AML-193 (cell line): ENCODE measurements around the gene ABCA12.

ENCODE experiments used
- DNase-seq, 2 experiments: peaks; one replicate each; lab custom pipeline; 2025; lab: John Stamatoyannopoulos, UW

Gene ABCA12

DNA sequence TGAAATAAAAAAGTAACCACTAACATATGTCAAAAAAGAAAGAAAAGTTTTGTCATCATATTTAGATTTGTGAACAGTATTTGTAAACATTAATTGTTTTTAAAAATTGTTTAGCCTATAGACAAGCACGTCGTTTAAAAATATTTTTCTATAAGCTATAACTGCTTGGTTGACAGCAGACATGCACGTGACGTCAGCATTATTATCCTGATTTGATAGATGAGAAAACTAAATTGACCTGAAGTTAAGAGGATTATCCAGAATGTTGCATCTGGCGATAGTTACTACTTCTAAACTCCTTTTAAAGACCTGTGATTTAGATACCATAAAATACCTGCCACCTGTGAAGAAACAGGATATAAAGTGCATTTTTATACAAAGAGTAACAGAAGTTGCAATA lies 172.0 kb downstream of the ABCA12 start:
- no peak for DNase-seq

DNA sequence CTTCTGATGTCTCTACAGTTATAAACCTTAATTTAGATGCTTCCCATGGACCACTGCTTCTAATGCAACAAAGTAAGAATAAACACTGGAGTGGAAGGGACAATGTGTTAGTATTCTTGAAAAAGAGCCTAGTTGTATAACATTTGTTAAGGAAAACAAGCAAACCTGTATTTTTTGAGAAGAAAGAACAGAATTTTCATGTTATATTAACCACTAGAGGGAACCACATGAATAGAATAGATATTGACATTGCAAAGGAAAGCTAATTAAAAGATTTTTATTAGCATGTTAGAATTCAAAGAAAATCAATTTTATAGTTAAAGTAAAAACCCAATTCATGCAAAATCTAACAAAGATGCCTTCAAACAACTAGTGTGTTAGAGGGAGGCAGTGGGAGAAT lies 177.7 kb downstream of the ABCA12 start:
- DNase-seq: no peak

DNA sequence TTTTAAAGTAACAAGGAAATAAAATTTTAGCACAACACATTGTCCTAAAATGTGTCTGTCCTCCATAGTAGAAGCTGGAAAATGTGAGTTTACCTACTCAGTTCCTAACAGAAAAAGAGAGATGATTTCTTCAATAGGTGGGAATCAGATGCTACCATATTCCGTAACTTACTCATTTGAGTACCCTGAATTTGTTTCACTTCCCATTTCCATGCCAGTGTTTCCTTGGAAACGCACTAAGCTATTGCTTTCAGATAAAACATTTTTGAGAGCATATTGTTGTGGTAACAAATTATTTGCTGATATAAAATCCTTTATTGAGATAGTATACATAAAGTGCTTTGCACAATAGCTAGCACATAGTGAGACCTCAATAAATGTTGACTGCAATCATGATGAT lies 191.5 kb downstream of the ABCA12 start:
- DNase-seq: no peak

DNA sequence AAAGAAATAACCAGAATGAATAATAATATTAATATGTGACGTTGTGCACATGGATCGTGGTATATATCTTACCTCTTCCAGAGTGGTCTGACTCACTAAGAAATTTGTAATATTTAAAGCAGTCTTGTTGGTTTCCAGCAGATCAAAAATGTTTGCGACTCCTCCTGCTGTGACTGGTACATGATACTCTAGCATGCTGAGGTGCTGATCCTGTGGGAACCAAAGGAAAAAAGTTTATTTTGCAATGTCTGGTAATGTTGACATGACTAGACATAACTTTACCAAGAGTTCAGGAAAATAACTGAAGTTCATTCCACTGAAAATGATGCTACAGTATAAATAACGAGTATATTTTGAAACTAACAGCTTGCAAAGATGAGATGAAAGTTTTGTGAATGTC lies 204.4 kb downstream of the ABCA12 start:
- DNase-seq: no peak

DNA sequence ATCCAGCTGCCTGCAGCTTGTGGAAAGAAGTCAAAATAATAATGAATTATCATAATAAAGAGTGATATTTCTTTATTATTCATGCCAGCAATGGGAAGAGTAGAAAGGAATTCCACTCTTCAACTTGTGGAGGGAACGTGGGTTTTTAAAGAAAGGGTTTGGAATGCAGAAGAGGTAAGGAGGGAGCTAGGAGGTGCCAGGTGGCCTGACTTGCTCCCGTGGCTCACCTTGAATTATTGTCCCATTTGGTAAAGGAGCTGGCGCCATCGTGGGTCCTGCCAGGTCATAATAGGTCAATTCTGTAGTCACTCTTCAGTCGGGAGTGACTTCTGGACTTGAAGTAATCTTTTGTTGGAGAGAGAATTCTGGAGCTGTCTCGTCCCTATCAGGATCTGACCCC lies 233.8 kb downstream of the ABCA12 start:
- DNase-seq: no peak

DNA sequence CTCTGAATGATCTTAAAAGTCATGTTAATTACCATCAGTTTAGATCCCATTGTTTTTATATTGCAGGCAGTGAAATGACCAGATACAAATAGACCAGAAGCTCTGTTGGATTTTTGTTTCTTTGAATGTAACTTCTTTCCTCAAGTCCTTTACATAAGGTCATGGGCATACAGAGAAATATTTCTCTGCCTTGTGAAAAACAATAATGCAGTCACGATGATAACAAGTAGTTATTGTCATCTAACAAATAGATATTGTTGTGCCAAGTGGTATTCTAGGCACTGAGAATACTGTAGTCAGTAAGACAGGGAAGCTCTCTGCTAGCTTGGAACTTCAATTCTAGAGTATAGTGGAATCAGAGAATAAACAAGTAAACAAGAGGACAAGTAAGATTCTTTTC lies 234.2 kb downstream of the ABCA12 start:
- no peak for DNase-seq

DNA sequence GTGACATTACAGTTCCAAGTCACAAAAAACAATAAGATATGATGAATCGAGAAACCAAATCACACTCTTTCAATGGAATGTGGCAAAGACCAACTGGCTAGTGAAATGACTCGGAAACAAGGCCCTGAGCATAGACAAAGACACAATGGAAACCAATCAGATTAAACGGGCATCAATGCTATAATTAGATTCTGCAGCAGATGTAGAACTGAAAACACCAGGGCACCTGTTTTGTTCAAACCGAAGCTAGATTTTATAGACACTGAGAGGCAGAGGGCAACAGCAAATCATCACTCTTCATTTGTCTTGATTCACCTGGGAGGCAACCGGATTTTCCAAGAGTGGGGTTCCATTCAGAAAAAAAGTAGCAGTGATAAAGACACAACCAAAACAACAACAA lies 236.1 kb downstream of the ABCA12 start:
- no peak for DNase-seq

DNA sequence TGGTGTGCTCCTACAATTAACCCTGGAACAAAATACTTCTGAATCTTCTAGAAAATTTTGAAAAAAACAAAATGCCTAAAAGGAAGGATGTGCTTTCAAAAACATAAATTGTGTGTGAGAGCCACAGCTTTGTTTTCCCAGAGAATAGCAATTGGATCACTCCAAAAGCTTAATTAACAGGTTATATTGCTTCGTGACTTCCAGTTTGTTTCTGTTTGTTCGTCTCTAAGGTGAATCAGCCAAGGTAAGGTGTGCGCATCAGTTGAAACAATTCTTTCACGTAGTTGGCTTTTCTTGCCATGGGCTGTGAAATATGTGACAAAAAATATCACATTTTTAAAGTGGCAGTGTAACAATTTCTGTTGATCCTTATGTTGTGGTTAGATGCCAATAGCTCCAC lies 238.7 kb downstream of the ABCA12 start:
- no peak for DNase-seq

DNA sequence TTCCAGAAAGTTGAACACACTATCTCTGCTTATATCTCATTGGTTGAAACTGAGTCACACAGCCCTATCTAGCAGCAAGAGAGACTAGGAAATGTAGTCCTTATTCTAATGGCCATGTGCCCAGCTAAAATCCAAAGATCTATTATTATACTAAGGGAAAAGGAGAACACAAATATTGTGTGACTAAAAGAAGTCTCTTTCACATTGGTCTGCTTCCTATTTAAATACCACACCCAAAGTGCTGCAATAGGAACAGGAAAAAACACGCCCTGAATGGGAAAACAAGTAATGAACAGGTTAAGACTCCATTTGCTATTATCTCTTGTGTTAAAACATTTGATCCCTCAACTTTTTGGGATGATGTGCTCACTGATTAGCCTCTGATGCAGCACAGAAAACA lies 242.2 kb downstream of the ABCA12 start:
- DNase-seq: no peak

DNA sequence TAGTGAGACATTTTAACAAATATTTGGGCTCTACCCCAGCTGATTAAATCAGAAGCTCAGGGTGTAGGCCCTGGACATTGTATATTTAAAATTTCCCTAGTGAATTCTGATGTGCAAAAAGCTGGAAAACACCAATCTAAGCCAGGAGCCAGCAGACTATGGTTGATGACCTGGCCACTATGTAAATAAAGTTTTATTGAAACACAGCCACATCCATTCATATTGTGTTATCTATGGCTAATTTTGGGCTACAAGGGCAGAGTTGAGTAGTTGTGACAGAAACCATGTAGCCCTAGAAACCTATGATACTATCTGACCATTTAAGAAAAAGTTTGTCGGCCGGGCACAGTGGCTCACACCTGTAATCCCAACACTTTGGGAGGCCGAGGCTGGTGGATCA lies 243.0 kb downstream of the ABCA12 start:
- no peak for DNase-seq

DNA sequence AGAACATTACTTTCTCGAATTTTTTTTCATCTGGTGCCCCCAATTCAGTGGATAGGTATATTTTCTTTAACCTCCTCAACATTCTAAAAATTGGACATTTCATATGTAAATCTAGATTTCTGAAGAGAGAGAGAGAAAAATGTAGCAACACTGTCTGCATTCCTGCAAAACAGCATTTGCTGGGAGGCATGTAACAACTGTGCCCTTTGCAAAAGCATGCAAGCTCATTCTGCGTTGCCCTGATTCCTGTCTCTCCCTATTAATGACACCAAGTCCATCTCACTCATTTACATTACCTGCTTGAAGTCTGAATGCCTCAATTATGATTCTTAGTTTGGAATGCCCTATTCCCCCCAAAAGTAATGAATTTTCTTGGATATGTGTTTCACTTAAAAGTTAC lies 249.1 kb downstream of the ABCA12 start:
- DNase-seq: no peak

DNA sequence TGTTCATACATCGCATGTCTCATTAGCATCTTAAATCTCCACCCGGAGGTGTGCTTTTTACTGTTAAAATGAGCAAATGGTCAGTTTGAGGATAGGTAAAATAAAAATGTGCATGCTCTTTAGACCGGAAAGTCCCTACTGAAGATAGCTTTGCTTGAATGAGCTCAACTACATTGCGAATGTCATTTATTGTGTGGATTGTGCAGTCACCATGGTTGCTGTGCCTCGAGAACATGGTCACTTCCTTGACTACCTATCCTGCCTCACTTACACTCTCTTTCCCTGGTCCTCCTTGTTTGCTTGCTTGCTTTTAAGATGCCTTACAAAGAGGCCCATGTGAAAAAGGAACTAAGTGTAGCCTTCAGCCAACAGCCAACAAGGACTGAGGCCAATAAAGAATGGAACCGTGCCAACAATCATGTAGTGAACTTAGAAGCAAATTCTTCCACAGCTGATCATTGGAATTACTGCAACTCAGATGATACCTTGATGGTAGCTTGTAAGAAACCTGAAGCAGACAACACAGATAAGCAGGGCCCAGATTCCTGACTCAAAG lies 256.7 kb downstream of the ABCA12 start:
- DNase-seq: no peak
